ENCODE results near the gene UPK3A.

The UPK3A gene

DNA sequence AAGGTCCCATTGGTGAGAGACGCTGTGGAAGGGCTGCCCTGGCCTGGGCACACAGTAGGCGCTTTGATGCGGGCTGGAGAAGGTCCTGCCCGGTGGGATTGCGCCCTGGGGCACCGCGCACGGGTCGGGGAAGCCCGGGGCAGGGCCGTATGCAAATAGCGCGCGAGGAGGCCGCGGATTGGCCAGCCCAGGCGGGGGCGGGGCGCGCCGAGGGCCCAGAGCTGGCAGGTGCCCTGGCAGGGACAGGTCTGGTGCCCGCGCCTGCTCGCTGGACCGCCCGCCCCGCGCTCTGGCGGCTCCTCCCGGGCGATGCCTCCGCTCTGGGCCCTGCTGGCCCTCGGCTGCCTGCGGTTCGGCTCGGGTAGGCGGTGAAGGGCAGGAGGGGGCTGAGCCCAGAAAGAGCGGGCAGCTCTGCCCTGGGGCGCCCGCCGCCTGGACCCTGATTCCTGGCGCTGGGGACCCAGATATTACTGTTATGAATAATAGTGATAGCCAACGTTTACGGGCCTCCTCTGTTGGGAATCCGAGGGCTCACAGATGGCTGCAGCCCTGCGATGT is at the start of gene UPK3A:
Gene UPK3A (plus strand): TSS at position 245 of the 558 bp plus-strand sequence. CDS start 65 bp downstream, at position 310.
- peak; percentile 21 to 55 for DNase-seq (ENCODE audit: low read depth in 1 of 2, low spot score in 1 of 2)

DNA sequence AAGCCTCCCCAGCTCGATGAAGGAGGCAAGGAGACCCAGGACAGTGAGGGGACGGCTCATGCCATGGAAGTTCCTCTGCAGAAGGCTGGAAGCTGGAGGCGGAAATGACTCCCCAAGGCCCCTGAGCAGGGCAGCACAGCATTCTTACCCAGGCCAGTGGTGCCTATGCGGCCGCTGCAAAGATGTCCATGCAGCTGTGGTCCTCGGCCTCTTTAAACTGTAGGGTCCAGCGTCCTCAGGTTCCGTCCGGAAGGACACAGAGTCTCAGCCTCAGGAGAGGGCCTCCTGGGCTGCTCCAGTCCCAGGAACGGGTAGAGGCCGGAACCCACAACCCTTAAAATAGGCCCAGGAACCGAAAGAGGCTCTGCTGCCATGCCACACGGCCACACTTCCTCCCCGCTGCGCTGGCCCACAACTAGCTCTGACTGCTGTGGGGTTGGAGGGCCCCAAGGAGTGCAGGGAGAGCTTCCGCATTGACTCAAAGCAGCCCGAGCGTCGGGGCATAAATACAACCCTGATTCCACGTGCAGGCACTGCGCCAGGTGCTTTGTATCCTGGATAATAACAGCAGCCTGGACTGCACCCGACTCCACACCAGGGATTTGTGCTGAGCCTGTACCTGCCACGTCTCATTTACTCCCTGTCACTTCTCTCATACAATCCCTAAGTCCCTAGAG is 49.5 kb upstream of the UPK3A start:
- DNase-seq (ENCODE audit: low read depth in 1 of 2, low spot score in 1 of 2) = no peak

DNA sequence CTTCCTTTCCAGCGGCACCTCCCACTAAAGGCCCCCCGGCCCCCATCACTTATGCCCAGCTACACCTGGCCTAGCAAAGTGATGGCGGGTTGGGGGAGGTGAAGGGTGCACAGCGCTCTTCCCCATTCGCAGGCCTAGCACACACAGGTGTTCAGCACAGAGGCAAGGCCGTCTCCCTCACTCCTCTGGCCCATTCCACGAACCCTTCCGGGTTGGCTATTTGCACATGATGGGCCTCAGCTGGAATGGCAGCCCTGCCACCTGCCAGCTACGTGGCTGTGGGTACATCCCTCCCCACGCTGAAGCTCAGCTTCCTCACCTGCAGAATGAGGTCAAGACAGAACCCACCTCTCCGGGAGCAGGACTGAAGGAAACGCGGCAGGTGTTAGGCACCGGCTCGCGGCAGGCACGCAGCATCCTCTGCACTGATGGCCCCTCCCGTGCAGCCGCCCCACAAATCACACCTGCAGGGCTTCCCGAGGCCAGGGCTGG is 48.9 kb upstream of the UPK3A start:
- DNase-seq (ENCODE audit: low read depth in 1 of 2, low spot score in 1 of 2) = no peak

DNA sequence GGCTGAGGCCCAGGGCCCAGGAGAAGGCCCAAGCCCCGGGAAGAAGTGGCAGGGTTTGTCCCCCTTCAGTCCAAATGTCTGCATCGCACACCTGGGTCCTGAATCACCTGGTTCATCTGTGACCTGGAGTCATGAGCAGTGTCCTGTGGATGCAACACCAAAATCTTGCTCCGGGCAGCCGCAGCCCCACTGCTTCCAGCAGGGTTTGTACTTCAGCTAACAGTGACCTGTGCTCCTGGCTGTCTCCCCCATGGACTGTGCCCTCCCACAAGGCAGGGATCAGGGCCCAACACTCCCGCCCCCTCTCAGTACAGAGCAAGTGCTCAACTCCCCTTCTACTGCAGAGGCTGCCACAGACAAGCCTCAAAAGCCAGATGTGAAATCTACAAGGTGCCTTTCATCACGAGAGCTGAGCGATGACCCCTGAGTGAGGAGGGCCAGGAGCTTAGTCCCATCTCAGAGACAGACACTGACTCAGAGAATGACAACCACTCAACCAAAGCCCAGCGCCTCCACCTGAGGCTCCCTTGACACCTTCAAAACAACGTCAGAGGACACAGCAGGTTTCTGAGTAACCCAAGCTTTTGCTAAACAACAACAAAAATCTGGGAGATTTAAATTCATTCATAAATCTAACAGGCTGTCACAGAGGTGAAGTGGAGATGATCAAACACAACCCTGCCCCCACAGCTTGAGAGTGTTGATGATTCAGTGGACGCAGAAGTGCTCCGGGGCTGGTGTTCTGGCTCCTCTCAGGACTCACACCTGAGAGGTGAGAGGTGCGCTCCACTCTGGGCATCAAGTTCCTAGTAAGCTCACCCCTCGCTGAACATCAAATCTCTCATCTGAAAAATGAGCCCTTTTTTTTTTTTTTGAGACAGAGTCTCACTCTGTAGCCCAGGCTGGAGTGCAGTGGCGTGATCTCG is 47.4 kb upstream of the UPK3A start:
- DNase-seq (ENCODE audit: low read depth in 1 of 2, low spot score in 1 of 2) = no peak

- DNase-seq (ENCODE audit: low read depth in 1 of 2, low spot score in 1 of 2) = no peak
Measured at GRCh38 chr22:45238076-45238956, 46.4 kb upstream of the UPK3A start.

DNA sequence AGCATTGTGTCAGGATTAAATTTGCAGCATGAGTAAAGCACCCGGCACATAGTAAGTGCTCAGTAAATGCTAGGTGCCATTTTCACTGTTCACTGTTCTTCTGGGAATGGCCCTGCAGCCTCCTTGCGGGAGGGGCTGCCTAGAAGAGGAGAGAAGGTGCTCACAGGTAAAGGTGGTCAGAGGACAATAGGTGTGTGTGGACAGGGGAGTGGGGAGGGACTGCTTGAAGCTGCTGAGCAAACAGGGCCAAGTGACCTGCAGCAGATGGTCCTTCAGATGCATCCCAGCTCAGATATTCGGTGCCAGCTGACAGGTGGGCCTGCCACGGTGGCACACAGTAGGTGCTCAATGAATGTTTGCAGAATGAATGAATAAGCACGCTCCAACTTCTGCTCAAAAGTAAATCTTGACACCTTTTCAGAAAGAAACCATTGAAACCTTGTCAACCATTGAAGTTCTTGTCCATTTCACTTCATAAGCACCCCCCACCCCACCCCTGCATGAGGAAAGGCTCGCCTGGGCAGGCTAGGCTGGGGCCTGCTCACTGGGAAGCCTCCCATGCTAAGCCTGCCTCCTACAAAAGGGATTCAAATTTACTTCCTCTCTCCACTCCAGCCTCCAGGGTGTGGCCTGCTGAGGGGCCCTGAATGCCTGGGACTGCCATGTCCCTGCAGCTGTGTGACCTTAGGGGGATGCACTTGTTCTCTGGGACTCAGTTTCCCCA is 45.6 kb upstream of the UPK3A start:
- no peak for DNase-seq (ENCODE audit: low read depth in 1 of 2, low spot score in 1 of 2)

- no peak for DNase-seq (ENCODE audit: low read depth in 1 of 2, low spot score in 1 of 2)
Measured at GRCh38 chr22:45239681-45240051, 45.1 kb upstream of the UPK3A start.

DNA sequence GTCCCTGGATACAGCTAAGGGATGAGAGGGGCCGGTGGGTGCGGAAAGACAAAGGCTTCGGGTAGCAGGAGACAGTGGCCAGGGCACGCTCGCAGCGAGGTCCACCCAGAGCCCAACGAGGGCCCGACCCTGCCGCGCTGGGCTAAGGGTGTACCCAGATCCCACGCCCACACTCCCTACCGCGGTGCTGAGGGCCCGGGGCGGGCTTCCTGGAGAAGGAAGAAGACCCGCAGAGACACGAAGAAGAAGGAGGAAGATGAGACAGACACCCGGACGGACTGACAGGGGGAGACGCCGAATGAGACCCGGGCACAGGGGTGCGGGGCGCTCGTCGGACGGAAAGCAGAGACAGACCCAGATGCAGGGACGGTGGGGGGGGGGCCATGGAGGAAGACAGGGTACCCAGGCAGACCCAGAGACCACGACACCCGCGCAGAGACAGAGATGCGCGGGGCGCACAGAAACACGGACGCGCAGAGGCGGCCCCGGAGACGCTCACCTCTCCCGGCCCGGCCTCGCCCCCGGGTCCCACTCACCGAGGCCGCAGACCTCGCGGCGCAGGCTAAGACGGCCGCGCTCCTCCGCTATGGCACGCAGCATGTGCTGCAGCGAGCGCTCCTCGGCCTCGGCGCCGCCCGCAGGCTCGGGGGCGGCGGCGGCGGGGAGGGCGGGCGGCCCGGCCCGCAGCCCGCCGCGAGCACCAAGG is 44.5 kb upstream of the UPK3A start:
- DNase-seq (ENCODE audit: low read depth in 1 of 2, low spot score in 1 of 2) = peak in 1 of 2 donors; percentile 18

DNA sequence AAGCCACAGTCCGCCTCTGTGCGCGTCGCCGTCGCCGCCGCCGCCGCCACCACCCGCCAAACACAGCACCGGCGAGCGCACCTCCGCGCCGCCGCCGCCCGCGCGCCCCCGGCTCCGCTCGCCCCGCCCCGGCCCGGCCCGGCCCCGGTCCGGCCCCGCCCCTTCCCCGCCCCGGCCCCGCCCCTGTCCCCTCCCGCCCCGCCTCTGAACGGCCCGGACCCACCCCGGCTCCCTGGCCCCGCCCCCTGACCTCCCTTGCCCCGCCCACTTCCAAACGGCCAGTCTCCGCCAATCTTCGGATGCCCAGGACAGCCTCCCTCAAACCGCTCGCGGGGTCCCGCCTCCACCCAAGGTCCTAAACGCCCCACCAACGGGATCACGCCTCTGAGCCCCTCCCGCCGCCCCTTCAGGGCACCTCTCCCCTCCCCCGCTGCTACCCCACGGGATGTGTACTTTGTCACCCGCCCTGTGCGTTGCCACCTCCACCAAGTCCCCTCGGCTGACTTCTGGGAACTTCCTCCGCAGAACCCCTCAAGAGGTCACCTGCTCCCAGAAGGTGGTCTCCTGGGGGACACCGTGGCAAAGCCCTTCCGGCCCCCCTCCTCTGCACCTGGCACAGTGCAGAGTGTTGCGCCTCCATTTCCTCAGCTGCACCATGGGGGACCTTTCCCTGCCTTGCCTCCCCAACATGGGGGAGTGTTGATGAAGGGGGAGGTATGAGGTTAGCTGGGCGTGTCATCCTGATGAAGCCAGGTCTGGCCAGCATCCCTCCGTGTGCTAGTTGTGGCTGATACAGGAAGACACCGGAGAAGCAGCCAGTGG is 43.7 kb upstream of the UPK3A start, which contains the start of gene KIAA0930:
Gene KIAA0930 (minus strand): TSS at position 85 of the 822 bp plus-strand sequence. CDS start 191 bp downstream, outside the sequence.
- DNase-seq (ENCODE audit: low read depth in 1 of 2, low spot score in 1 of 2) = peak; percentile 58 to 67

DNA sequence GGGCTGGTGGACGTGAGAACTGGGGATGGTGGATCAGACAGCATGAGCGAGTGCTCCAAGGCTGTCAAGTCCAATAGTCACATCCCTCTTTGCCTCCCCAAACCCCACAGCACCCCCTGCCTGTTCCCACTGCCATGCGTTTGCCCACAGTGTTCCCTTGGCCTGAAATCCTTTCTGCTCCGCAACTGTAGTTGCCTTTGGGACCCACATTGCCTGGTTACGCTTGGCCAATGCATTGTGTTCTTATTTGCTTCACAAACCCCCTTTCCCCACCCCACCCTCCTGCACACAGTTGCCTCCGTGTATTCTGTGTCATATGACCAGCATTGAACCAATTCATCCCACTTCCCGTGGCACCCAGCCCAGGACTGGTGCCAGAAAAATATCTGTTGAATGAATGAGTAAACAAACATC is 42.0 kb upstream of the UPK3A start:
- DNase-seq (ENCODE audit: low read depth in 1 of 2, low spot score in 1 of 2) = no peak

DNA sequence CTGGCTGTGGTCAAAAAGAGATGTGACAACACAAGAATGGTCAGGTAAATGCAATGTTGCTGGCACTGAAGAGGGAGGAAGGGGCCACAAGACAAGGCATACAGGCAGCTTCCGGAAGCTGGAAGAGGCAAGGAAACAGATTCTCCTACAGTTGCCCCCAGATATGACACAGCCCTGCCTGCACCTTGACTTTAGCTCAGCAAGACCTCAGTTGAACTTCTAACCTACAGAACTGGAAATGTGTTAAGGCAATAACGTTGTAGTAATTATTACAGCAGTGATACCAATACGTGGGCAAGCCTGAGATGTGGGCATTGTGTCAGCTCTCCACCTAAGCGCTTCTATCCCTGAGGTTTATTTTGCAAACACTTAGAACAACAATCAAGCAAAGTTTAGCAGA is 39.8 kb upstream of the UPK3A start:
- no peak for DNase-seq (ENCODE audit: low read depth in 1 of 2, low spot score in 1 of 2)

DNA sequence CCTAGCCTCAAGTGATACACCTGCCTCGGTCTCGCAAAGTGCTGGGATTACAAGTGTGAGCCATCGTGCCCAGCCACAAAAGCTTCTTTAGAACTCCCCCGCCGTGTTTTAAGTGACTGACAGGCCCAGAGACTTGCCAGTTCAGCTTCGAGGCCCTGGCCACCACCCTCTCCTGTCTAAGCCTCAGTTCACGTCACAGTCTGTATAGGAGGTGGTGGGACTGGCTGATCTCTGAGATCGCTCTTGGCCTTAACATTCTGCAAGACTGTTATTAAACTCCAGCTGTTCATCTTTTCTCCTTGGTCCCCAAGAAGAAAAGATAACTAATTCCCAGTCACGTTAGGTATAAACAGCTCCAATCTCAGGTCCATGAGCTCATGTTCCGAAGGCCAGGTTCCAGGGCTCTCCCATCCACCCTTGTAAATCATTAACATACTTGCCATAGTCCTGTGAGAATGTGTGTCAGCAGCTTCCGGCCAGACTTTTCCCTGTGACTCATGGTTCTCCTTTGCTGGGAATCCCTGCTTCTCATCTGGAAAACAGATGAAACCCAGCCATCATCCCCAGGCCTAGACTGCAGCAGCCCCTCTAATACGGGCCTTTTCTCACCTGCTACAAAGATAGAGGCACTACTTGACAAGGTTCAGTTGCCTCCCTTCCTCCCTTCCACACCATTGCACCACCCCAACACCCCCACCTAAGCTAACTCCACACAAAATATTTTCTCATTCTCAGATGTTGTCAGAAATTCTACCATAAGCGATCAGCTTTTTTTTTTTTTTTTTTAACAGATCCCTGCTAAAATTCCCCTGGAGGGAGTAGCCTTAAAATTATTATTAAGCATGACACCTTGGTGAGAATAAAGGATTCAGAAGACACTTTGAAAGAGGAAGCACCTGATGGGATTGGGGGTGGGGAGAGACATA is 38.4 kb upstream of the UPK3A start:
- no peak for DNase-seq (ENCODE audit: low read depth in 1 of 2, low spot score in 1 of 2)

- no peak for DNase-seq (ENCODE audit: low read depth in 1 of 2, low spot score in 1 of 2)
Measured at GRCh38 chr22:45248832-45249561, 35.8 kb upstream of the UPK3A start.

- no peak for DNase-seq (ENCODE audit: low read depth in 1 of 2, low spot score in 1 of 2)
Measured at GRCh38 chr22:45251825-45252224, 32.9 kb upstream of the UPK3A start.

DNA sequence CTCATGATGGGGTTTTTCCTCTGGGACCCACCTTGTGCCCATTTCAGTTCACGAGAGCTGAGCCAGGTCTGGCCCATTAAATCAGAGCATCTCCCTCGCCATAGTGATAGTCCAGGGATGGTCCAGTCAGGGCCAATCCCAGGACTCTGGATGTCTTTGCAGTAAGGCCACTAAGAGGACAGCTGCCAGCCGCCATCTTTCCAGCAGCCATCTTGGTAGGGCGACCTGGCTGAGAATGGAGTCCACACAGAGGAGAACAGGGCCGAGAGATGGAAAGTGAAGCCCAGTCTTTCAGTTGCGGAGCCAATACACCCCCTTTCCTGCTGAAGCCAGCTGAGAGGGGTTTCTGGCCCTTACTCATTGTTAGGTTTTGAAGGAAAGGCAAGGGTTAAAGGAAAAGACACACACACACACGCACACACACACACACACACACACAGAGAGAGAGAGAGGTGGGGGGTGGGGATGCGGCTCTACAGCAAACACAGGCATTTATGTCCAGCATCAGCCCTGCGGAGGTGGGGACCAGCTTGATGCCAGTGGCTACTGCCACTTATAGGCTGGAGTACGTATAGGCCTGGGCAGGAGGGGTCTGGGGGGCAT is 31.6 kb upstream of the UPK3A start:
- DNase-seq (ENCODE audit: low read depth in 1 of 2, low spot score in 1 of 2) = no peak

DNA sequence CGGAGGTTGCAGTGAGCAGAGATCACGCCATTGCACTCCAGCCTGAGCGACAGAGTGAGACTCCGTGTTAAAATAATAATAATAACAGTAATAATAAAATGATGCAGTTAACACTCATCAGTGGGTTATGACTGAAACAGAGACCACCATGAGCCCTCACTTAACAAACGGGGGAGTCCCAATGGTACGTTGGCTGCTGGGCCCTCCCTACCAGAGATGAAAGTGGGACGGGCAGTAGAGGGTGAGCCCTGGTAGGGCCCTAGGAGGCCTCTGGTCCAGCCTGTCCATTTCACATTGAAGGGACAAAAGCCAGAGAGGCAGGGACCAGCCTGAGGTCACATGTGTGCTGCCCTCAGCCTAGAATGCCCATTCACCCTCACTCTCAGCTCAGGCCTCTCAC is 30.4 kb upstream of the UPK3A start:
- DNase-seq (ENCODE audit: low read depth in 1 of 2, low spot score in 1 of 2) = no peak

Measured in stimulated activated CD4-positive, alpha-beta T cell treated with anti-CD3 and anti-CD28 coated beads, Interleukin-15, amount 100 ng/mL, for 1 hour (primary cell).